Spinal cord (tissue), 10 donors: Measurements from ENCODE around the gene C11orf65. TPM values are rescaled to one million over a fixed set of nuclear protein-coding genes. Genes with fewer than 3 reads are reported as not detected.
"Not testable (repeated sequence)": the region's sequence is repeated elsewhere in the genome, so short reads cannot be mapped to it uniquely, and the experiment has no call there.

Experiments used
- DNase-seq, 6 donors: peaks; one replicate each; pipeline versions ENCODE4 v3.0.0 to v3.0.0-alpha.2; 2013 to 2015; ENCODE audit warnings: low spot score in 6 of 6, low read depth in 4 of 6
- H3K27ac ChIP-seq: one replicate; pipeline ENCODE4 v1.5.1; 2013; ENCODE audit warnings: low read depth, low read length, control low read depth
- H3K27me3 ChIP-seq: one replicate; pipeline ENCODE4 v1.6.1; 2013; ENCODE audit warnings: low read length; ENCODE audit not compliant: control insufficient read depth, insufficient read depth
- H3K36me3 ChIP-seq: one replicate; pipeline ENCODE4 v1.6.1; 2013; ENCODE audit warnings: low read length; ENCODE audit not compliant: control insufficient read depth, insufficient read depth
- H3K4me1 ChIP-seq: one replicate; pipeline ENCODE4 v1.6.1; 2013; ENCODE audit warnings: low read length; ENCODE audit not compliant: control insufficient read depth, insufficient read depth
- H3K4me3 ChIP-seq: one replicate; pipeline ENCODE4 v1.5.1; 2013; ENCODE audit warnings: low read depth, low read length, control low read depth
- H3K9me3 ChIP-seq: one replicate; pipeline ENCODE4 v1.6.1; 2013; ENCODE audit warnings: low read length; ENCODE audit not compliant: control insufficient read depth, insufficient read depth
- WGBS: methylation state at CpG from one replicate; pipeline ENCODE4 v1.1.5; 2013; ENCODE audit warnings: missing lambda C conversion rate; ENCODE audit not compliant: insufficient coverage; 5-methylcytosine and 5-hydroxymethylcytosine counted together
- polyA plus RNA-seq, 2 donors: library from polyadenylated mRNA; unstranded; fragments of 120-200 nt; gene quantifications; one replicate each; pipeline ENCODE4 v1.2.1, GENCODE V29; 2013; ENCODE audit not compliant: insufficient read length in 2 of 2
- total RNA-seq, 2 donors: library from RNA; depleted of rRNA in 1 of 2; stranded (reverse); fragments of 120-200 nt in 1 of 2; fragments of >200 nt in 1 of 2; gene quantifications; one replicate each; pipeline versions ENCODE4 v1.2.3 to v1.2.4, GENCODE V29; 2013 to 2014
- donor health status: healthy.

The C11orf65 gene
- total and polyA plus RNA-seq, 4 donors, result 0.84 to 1.5 (median 1.1) TPM

- WGBS, result no CpG with 5 or more reads among the region's 1 CpG
- Histone ChIP-seq H3K4me1 (no peaks in the 10 kb centered on the region), H3K27ac (no peak overlapping the region), H3K4me3 (no peak overlapping the region), H3K27me3 (no peaks in the 10 kb centered on the region), H3K9me3 (no peaks in the 10 kb centered on the region), H3K36me3 (no peaks in the 10 kb centered on the region)
- DNase-seq, result no peak
Measured at GRCh38 chr11:108392353-108392752, 75.0 kb downstream of the C11orf65 start.

DNA sequence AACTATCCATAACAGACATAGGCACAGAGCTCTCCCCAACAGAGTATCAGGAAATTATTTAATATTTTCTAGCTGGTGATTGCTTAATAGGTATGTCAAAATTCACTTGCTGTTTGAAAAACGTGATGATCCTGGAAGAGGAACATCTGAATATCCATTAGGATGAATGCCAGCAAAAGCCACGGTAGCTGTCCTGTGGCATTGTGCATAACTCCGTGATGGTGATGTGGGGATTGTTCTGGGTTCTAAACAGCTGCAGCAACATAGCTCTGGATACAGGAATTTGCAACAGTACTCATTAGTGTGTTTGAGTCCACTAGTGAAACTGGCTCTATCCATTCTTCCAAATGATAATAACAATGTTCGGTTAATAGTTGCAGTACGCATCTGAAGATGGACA lies 78.8 kb downstream of the C11orf65 start:
- DNase-seq, result no peak
- Histone ChIP-seq H3K36me3 (no peaks in the 10 kb centered on the region), H3K4me1 (no peaks in the 10 kb centered on the region), H3K27me3 (no peaks in the 10 kb centered on the region), H3K27ac (no peak overlapping the region), H3K9me3 (no peaks in the 10 kb centered on the region), H3K4me3 (no peak overlapping the region)
- 79% methylated on average over 2 of the region's 5 CpGs for WGBS

DNA sequence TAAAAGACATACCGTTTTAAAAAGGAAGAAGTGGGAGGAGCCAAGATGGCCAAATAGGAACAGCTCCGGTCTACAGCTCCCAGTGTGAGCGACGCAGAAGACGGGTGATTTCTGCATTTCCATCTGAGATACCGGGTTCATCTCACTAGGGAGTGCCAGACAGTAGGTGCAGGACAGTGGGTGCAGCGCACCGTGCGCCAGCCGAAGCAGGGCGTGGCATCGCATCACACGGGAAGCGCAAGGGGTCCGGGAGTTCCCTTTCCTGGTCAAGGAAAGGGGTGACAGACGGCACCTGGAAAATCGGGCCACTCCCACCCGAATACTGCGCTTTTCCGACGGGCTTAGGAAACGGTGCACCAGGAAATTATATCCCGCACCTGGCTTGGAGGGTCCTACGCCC lies 93.8 kb downstream of the C11orf65 start:
- not testable (repeated sequence) for H3K4me1 ChIP-seq, H3K27me3 ChIP-seq, H3K36me3 ChIP-seq, H3K27ac ChIP-seq, H3K4me3 ChIP-seq, DNase-seq, H3K9me3 ChIP-seq
- WGBS, result 97% methylated on average over 23 of the region's 24 CpGs

GRCh38 chr11:108370990-108371389 lies 96.3 kb downstream of the C11orf65 start:
- DNase-seq, result no peak
- H3K27me3 ChIP-seq, result no peaks in the 10 kb centered on the region
- H3K4me3 ChIP-seq, result no peak overlapping the region
- H3K9me3 ChIP-seq, result no peaks in the 10 kb centered on the region
- WGBS, result 96% methylated on average over 3 of the region's 5 CpGs
- no peak overlapping the region for H3K27ac ChIP-seq
- no peaks in the 10 kb centered on the region for H3K4me1 ChIP-seq
- no peaks in the 10 kb centered on the region for H3K36me3 ChIP-seq

DNA sequence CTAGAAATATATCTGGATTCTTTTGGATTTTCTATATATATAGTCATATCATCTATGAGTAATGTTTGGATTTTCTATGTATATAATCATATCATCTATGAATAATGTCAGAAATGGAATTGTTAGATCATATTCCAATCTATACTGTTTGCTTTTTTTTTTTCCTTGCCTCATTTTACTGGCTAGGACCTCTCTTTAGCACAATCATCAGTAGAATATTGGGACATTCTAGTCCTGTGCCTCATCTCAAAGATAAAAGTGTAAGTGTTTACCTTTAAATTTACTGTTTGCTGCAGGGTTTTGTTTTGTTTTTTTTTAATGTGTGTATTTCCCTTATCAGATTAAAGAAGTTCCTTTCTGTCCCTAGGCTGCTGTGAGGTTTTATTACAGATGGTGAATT lies 97.0 kb downstream of the C11orf65 start:
- H3K27ac ChIP-seq, result no peak overlapping the region
- peaks cover 4% of the 10 kb centered on the region for H3K36me3 ChIP-seq
- no peak overlapping the region for H3K4me3 ChIP-seq
- no peak for DNase-seq
- H3K9me3 ChIP-seq, result no peaks in the 10 kb centered on the region
- no peaks in the 10 kb centered on the region for H3K4me1 ChIP-seq
- H3K27me3 ChIP-seq, result no peaks in the 10 kb centered on the region

DNA sequence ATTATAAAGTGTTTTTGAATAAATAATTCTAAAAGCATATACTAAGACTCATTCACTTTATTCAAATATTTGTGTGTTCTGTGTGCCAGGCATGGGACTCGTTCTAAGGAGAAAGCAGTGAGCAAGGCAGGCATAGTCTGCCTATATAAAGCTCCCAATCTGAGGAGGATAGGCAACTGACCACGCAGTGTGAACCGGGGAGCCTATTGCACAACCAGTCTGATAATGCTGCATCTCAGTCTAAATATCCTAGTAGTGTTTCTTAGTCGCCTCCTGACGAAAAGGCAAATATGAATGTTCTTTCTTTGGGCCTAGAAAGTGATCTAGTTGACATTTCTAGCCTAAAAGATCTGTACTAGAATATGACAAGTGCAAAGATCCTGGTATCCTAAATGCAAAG lies 98.3 kb downstream of the C11orf65 start:
- no peak overlapping the region for H3K4me3 ChIP-seq
- peaks cover 4% of the 10 kb centered on the region for H3K36me3 ChIP-seq
- no peaks in the 10 kb centered on the region for H3K27me3 ChIP-seq
- H3K4me1 ChIP-seq, result no peaks in the 10 kb centered on the region
- no peak overlapping the region for H3K27ac ChIP-seq
- no peaks in the 10 kb centered on the region for H3K9me3 ChIP-seq
- no peak for DNase-seq
- WGBS, result no CpG with 5 or more reads among the region's 5 CpGs

DNA sequence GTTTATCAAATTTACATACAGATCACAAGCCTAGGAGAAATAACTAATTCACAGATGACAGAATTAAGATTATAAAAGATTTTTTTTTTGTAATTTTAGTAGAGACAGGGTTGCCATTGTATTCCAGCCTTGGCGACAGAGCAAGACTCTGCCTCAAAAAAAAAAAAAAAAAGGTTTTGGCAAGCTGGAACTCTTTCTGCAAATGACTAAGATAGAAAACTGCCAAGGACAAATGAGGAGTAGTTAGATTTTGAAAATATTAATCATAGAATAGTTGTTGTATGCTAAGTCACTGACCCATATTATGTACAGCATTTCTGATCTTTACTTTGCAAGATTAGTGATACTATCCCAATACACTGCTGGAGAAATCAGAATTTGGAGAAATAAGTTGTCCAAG lies 99.2 kb downstream of the C11orf65 start:
- H3K9me3 ChIP-seq, result no peaks in the 10 kb centered on the region
- H3K4me3 ChIP-seq, result no peak overlapping the region
- H3K36me3 ChIP-seq, result peaks cover 4% of the 10 kb centered on the region
- no peaks in the 10 kb centered on the region for H3K27me3 ChIP-seq
- WGBS, result no CpG with 5 or more reads among the region's 1 CpG
- H3K4me1 ChIP-seq, result no peaks in the 10 kb centered on the region
- H3K27ac ChIP-seq, result no peak overlapping the region
- no peak for DNase-seq

GRCh38 chr11:108364159-108364558 lies 103.2 kb downstream of the C11orf65 start:
- Histone ChIP-seq H3K36me3 (peaks cover 4% of the 10 kb centered on the region), H3K27ac (no peak overlapping the region), H3K27me3 (no peaks in the 10 kb centered on the region), H3K4me3 (no peak overlapping the region), H3K4me1 (no peaks in the 10 kb centered on the region), H3K9me3 (no peaks in the 10 kb centered on the region)
- DNase-seq, result no peak
- no CpG with 5 or more reads among the region's 2 CpGs for whole genome bisulfite sequencing

DNA sequence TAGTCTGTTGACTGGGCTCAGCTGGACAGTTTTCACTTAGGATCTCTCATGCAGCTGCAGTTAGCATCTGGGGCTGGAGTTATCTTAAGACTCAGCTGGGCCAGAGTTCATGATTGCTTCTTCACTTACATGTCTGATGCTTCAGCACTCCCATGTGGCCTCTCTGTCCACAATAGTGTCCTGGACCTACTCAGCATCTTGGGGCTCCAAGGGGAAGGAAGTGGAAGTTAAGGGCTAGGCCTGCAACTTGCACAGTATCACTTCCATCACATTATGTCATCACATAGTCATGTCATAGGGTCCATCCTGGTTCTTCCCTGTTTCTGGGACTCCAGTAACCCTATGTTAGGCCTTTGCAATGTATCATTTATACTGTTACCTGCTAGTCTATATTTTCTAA lies 115.9 kb downstream of the C11orf65 start:
- Histone ChIP-seq H3K9me3 (no peaks in the 10 kb centered on the region), H3K4me1 (no peaks in the 10 kb centered on the region), H3K27ac (no peak overlapping the region), H3K27me3 (no peaks in the 10 kb centered on the region), H3K36me3 (peaks cover 9% of the 10 kb centered on the region), H3K4me3 (no peak overlapping the region)
- no peak for DNase-seq

DNA sequence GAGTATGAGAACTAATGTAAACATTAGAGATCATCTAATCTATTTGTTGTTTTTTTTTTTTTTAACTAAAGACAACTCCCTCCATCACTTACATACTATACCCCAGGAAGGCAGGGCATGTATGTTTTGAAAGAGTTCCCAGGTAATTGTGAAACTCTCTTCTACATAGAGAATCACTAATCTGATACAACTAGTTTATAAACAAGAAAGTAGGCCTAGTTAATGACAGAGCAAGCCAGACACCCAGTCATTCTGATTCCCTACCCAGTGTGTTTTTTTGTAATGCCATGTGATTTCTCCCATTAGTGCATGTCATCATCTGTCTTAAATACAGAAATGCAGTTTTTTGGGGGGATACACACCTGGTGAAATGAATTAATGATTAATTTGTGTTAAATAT lies 120.9 kb downstream of the C11orf65 start:
- no peak overlapping the region for H3K27ac ChIP-seq
- DNase-seq, result no peak
- H3K9me3 ChIP-seq, result no peaks in the 10 kb centered on the region
- no peaks in the 10 kb centered on the region for H3K4me1 ChIP-seq
- no peaks in the 10 kb centered on the region for H3K36me3 ChIP-seq
- no peak overlapping the region for H3K4me3 ChIP-seq
- H3K27me3 ChIP-seq, result no peaks in the 10 kb centered on the region

GRCh38 chr11:108345767-108346166 lies 121.6 kb downstream of the C11orf65 start:
- no peak overlapping the region for H3K4me3 ChIP-seq
- WGBS, result 100% methylated on average over 1 of the region's 4 CpGs
- no peaks in the 10 kb centered on the region for H3K36me3 ChIP-seq
- no peaks in the 10 kb centered on the region for H3K9me3 ChIP-seq
- no peak overlapping the region for H3K27ac ChIP-seq
- DNase-seq, result no peak
- no peaks in the 10 kb centered on the region for H3K27me3 ChIP-seq
- no peaks in the 10 kb centered on the region for H3K4me1 ChIP-seq
